Measurements from ENCODE around the gene PLPPR3. TPM values are rescaled to one million over a fixed set of nuclear protein-coding genes. Genes with fewer than 3 reads are reported as not detected.
A peak's percentile ranks its signal among the peaks of the same experiment; 100 is the strongest.

Gene PLPPR3
- total and polyA plus RNA-seq, 9 of the 15 experiments (the other 6 are each of a cell fraction or from before 2014, with no cell fraction given), result 0.01 to 48.2 (median 8.6) TPM

DNA sequence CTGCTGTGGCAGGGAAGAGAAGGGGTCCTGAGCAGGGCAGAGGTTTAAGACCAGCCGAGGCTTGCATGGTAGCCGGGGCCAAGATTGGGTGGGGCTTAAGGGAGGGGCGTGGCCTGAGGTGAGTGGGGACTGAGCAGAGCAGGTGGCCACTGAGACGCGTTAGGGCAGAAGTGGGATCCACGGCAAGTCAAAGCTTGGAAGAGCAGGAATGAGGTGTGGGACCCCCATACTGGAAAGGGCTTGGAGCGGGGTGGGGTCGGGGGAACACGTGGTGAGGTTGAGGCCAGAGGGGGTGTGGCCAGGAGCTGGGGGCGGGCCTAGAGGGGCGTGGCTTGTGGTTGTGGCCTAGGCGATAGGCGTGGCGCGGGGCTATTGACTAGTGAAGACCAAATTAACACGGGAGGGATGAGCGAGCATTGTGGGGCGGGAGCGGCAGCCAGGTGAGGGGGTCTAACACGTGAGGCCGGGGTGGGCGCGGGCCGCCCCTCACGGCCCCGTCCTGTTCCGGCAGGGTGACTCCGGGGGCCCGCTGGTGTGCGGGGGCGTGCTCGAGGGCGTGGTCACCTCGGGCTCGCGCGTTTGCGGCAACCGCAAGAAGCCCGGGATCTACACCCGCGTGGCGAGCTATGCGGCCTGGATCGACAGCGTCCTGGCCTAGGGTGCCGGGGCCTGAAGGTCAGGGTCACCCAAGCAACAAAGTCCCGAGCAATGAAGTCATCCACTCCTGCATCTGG lies 41.0 kb upstream of the PLPPR3 start (continued):
- TF ChIP-seq, protein P1, sequence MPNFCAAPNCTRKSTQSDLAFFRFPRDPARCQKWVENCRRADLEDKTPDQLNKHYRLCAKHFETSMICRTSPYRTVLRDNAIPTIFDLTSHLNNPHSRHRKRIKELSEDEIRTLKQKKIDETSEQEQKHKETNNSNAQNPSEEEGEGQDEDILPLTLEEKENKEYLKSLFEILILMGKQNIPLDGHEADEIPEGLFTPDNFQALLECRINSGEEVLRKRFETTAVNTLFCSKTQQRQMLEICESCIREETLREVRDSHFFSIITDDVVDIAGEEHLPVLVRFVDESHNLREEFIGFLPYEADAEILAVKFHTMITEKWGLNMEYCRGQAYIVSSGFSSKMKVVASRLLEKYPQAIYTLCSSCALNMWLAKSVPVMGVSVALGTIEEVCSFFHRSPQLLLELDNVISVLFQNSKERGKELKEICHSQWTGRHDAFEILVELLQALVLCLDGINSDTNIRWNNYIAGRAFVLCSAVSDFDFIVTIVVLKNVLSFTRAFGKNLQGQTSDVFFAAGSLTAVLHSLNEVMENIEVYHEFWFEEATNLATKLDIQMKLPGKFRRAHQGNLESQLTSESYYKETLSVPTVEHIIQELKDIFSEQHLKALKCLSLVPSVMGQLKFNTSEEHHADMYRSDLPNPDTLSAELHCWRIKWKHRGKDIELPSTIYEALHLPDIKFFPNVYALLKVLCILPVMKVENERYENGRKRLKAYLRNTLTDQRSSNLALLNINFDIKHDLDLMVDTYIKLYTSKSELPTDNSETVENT (CRISPR knock-in tag; IDR thresholded peaks at IDR 0.05), result no peak
- TF ChIP-seq MBD2 (IDR thresholded peaks at IDR 0.05; ENCODE audit: borderline replicate concordance, low read depth), result peak; percentile 3; the same call in 1 of the 2 replicates
- TF ChIP-seq GABPB1 (CRISPR knock-in tag; IDR thresholded peaks at IDR 0.05), result peak; percentile 47

DNA sequence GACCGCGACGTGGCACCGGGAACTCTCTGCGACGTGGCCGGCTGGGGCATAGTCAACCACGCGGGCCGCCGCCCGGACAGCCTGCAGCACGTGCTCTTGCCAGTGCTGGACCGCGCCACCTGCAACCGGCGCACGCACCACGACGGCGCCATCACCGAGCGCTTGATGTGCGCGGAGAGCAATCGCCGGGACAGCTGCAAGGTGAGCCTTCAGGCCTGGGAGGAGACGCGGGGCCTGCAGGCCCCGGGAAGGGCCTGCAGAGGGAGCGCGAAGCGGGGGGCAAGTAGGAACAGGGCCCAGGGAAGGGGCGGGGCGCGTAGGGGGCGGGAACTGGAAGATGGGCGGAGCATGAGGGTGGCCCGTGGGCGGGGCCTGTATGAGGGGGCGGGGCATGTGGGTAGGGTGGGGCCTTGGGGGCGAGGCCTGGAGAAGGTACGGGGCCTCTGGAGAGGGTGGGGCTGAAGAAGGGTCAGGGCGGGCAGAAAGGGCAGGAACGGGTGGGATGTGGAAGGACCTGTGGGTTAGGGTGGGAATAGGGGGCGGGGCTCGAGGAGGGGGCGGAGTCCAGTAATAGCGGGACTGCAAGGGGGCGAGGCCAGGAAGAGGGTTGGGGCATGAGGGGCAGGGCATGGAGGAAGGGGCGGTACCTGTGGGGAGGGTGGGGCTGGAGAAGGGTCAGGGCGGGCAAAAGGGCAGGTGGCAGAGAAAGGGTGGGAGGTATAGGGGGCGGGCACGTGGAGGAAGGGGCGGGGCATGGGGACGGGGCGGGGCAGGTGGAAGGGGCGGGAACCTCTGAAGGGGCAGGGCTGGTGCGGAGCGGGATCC lies 40.2 kb upstream of the PLPPR3 start:
- no TSS peak for BruUV-seq (replicated peaks)
- peaks cover 17% of the 10 kb centered on the region; the same call in 1 of the 3 replicates for H3K36me3 ChIP-seq (ENCODE audit: control insufficient read depth, insufficient read depth, low read length)
- in situ Hi-C loops (cut with MboI) (no loop called here), intact Hi-C loops (cut with micrococcal nuclease) (loop anchor here (1.0 to 5.0 kb wide), 4 partner anchors 53 to 380 kb away; partner anchors contain the start of genes ATP5F1D and WDR18)
- H4K20me1 ChIP-seq (replicated peaks; ENCODE audit: control insufficient read depth, insufficient read depth, low read length), result no peaks in the 10 kb centered on the region
- no peaks in the 10 kb centered on the region for H3K9me1 ChIP-seq (ENCODE audit: control insufficient read depth, insufficient read depth, low read length)
- H3K79me2 ChIP-seq (ENCODE audit: control insufficient read depth, insufficient read depth, low read length), result peaks cover 12% of the 10 kb centered on the region
- H3K4me1 ChIP-seq (replicated peaks in 1 of 2; ENCODE audit: control insufficient read depth in 2 of 2, insufficient read depth in 2 of 2, low read length in 2 of 2), result peaks cover 25 to 70% of the 10 kb centered on the region in 2 experiments
- peak overlapping the region; percentile 62 for H3K4me3 ChIP-seq
- ChIA-PET CTCF (ENCODE audit: low intra/inter-chr PET ratio) (interaction anchor here (1.5 kb wide), 1 partner anchor 56 kb away, joined by 6 read pairs; the partner anchor contains the start of gene KISS1R), POLR2A (interaction anchor here (0.7 to 1.3 kb wide), 3 partner anchors 45 to 160 kb away, joined by 3 to 4 read pairs (median 3); partner anchors contain the start of gene RNU6-2)
- H3K27ac ChIP-seq (ENCODE audit: extremely low read depth, low read depth, low read length), result peak overlapping the region; percentile 91; the same call in 2 of the 3 replicates
- H3K27me3 ChIP-seq (ENCODE audit: control insufficient read depth in 2 of 2, insufficient read depth in 2 of 2, low read length in 2 of 2), result no peaks in the 10 kb centered on the region
- DNase-seq (ENCODE audit: extremely low read depth in 1 of 4, low spot score in 3 of 4) (peak; percentile 94 to 98 (median 94)), FAIRE-seq (peak; percentile 90), ATAC-seq (peak; percentile 78)
- no peak overlapping the region for H2AFZ ChIP-seq (ENCODE audit: low read depth, low read length)
- peak overlapping the region in 1 of 2 experiments; percentile 88; a peak in 2 of 4 replicates for H3K9ac ChIP-seq (ENCODE audit: insufficient read depth in 1 of 2, low read depth in 2 of 2, low read length in 2 of 2)
- H3K9me3 ChIP-seq (replicated peaks; ENCODE audit: control insufficient read depth, insufficient read depth, low read depth, low read length), result no peaks in the 10 kb centered on the region
- H3K4me2 ChIP-seq (ENCODE audit: insufficient read depth, low read length), result peak overlapping the region; percentile 72
- WGBS (ENCODE audit: insufficient coverage, low coverage, missing lambda C conversion rate), result 2% methylated on average over 32 of the region's 60 CpGs
- TF ChIP-seq SIN3B (IDR thresholded peaks at IDR 0.05; ENCODE audit: low read depth) (peak; percentile 52; the same call in 1 of the 2 replicates), GABPB1 (CRISPR knock-in tag; IDR thresholded peaks at IDR 0.05) (peak; percentile 71), TSC22D4 (tag; IDR thresholded peaks at IDR 0.05) (no peak), ZFP36 (IDR thresholded peaks at IDR 0.05; ENCODE audit: low read depth, low read length, partially characterized antibody) (peak; percentile 35), CREB1 (IDR thresholded peaks at IDR 0.05) (peak; percentile 68; the same call in 1 of the 2 replicates), CREB1 (CRISPR knock-in tag; IDR thresholded peaks at IDR 0.05) (peak; percentile 79), MXI1 (IDR thresholded peaks at IDR 0.05; ENCODE audit: low read depth, low read length) (0 out of 2 replicates have a peak, but pooled peaks have one; percentile 52), EP400 (IDR thresholded peaks at IDR 0.05) (peak; percentile 87; the same call in 1 of the 2 replicates), MTA1 (IDR thresholded peaks at IDR 0.05; ENCODE audit: borderline replicate concordance) (no peak), CXXC5 (CRISPR knock-in tag; IDR thresholded peaks at IDR 0.05) (peak; percentile 86), ZNF124 (CRISPR knock-in tag; IDR thresholded peaks at IDR 0.05) (peak; percentile 55; the same call in 1 of the 2 replicates), FOXP1 (CRISPR knock-in tag; IDR thresholded peaks at IDR 0.05) (peak; percentile 85; the same call in 1 of the 2 replicates)
- TF ChIP-seq, protein P2, sequence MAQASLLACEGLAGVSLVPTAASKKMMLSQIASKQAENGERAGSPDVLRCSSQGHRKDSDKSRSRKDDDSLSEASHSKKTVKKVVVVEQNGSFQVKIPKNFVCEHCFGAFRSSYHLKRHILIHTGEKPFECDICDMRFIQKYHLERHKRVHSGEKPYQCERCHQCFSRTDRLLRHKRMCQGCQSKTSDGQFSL (CRISPR knock-in tag; IDR thresholded peaks at IDR 0.05), result peak; percentile 76
- TF ChIP-seq, protein P2 (tag; IDR thresholded peaks at IDR 0.05), result no peak

Measured in K562 (cell line).